GM18861 (cell line): Measurements from ENCODE around the gene SRPRB.

ENCODE experiments used
- ATAC-seq: cut with Tn5 transposase; IDR thresholded peaks from one replicate; pipeline ENCODE4 v1.9.1; 2021; ENCODE audit not compliant: unreplicated experiment

The SRPRB gene, protein sequence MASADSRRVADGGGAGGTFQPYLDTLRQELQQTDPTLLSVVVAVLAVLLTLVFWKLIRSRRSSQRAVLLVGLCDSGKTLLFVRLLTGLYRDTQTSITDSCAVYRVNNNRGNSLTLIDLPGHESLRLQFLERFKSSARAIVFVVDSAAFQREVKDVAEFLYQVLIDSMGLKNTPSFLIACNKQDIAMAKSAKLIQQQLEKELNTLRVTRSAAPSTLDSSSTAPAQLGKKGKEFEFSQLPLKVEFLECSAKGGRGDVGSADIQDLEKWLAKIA

DNA sequence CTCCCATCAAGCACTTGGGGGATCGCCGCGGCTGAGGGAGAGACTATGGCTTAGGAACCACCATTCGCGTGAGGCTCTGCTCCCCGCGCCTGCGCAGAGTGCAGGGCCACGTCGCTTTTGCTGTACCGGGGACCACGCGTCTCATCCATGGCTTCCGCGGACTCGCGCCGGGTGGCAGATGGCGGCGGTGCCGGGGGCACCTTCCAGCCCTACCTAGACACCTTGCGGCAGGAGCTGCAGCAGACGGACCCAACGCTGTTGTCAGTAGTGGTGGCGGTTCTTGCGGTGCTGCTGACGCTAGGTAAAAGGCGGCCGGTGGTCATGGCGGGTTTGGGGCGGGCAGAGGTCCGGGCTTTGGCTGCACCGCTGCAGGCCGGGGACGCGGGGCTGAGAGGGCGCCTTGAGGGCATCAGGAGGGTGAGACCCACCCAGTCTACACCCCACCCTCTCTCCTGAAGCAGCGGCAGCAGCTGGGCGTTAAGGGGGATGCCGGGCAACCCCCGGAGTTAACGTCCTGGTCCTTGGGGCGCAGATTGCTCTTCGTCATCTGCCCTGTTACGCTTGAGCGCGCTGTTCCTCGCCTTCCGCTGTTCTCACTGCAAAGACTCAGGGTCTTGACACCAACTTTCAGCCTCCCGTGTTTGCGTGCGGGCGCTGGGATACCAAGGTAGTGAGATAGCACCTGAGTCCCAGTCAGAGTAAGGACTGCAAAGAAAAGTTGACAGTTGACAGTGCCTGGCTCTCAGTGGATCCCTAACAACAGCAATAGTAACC, at the start of gene SRPRB:
SRPRB (plus strand) TSS at position 114 of the 774 bp plus-strand sequence; CDS start at position 148, 34 bp downstream.
- ATAC-seq = peak; percentile 98

DNA sequence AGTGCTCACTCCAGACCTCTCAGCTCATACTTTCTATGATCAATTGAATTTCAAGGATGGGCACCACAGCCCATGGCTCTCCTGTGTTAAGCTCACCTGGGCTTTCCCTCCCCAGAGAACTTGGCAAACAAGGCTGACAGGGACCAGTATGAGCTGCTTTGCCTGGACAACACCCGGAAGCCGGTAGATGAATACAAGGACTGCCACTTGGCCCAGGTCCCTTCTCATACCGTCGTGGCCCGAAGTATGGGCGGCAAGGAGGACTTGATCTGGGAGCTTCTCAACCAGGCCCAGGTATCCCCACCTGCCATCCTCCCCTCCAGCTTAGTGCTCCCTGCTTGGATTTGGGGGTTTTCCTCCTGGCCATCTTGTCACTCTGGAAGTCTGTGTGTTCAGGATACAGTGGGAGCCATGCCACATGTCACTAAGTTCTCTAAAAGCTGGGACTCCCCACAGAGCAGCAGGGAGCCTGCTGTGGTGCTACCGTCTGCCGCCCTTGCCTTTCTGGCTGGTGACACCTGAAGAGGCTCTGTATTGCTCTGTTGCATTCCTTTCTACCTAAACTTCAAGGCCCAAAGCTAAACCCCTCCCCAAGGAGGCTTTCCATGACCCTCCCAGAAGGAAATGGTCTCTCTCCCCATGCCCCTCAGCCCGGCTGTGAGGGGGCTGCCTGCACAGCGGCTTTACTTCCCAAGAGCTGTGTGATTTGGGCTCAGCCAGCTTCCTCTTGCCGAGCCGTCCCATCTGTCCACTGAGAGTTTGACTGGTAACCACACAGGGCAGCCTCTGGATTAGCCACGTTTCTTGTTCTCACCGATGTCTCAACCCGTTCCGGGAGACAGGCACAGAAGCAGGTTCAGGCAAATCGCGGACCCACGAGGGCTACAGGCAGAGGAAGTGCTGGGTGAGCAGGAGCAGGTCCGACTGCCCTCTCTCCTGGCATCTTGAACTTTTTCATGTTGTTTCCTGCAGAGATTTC, 48.6 kb upstream of the SRPRB start:
- ATAC-seq = no peak

DNA sequence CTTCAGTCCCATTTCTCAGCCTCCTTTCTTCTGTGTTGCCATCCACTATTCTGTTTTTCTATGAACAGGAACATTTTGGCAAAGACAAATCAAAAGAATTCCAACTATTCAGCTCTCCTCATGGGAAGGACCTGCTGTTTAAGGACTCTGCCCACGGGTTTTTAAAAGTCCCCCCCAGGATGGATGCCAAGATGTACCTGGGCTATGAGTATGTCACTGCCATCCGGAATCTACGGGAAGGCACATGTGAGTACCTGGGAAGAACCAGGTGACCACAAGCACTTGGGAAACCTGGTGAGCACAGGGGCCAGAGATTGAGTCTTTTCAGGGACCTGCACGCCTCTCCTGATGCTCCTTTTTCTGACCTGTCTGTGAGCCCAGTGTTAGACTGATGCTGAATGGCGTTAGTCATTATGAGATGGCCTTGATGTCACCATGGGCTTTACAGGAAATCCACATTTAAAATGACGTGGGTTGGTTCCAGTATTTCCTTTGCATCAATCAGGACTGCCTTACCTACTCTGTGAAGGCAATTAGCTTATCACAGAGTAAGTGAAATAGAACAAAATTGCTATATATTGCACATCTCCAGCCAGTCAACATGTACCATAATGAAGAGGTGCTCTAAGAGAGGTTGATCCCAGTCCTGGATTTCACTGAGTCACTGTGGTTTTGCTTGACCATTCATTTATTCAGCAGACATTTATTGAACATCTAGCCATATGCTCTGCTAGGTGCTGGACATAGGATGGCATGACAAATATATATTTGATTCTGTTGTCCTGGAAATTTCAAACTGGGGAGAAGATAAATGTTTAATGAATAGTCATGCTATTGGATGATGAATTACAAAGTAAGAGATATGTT, 47.7 kb upstream of the SRPRB start:
- ATAC-seq = no peak

GRCh38 chr3:133758568-133758928, 47.1 kb upstream of the SRPRB start:
- ATAC-seq = no peak

DNA sequence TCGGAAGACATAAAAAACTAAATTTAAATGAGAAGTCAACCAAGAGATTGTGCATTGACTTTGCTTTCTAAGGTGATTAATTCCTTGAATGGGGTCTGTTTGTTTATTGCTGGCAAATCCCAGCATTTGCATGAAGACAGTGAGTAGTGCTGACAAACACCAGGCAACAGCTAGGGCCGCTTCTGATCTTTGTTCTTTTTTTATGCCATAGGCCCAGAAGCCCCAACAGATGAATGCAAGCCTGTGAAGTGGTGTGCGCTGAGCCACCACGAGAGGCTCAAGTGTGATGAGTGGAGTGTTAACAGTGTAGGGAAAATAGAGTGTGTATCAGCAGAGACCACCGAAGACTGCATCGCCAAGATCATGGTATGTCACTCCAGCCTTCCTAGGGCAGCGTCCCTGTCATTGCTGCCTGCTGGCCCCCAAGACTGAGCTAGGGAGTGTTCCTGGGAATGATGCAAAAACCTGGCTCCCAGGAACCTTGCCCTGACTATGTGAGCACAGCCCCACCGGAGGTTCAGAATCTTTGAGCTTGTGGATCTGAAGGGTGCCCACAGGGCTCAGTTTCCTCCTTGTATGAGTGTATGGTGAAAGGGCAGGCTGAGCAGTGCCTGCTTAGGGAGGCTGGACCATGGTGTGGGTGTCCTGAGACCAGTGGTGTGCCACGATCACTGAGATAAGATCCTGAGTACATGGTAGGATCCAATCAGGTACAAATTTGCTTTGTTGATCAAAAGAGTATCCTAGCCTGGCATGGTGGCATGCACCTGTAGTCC, 46.5 kb upstream of the SRPRB start:
- ATAC-seq = no peak

DNA sequence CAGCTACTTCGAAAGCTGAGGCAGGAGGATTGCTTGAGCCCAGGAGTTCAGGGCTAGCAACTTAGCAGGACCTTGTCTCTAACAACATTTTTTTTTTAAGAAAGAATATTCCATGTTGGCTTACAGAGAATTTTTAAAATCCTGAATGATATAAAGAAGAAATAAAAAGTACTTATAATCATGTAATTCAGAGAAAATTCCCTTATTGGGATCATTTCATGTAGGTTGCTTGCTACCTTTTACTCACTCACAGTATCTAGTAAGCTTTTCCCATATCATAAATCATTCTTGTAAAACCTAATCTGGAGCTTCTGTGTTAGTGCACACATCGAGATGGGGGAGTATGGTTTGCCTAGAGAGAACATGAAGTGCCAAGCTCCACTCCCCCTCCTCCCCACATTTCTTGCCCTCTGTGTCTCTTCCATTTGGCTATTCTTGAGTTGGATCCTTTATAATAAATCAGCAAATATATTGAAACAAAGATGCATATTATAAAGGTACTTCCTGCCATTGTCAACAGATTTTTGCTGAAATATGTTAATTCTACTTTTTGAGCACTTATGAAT, 45.8 kb upstream of the SRPRB start:
- ATAC-seq = no peak

GRCh38 chr3:133760916-133761315, 44.7 kb upstream of the SRPRB start:
- ATAC-seq = no peak

GRCh38 chr3:133761605-133762484, 43.8 kb upstream of the SRPRB start:
- no peak for ATAC-seq

- no peak for ATAC-seq
Measured at GRCh38 chr3:133762539-133762938, 43.1 kb upstream of the SRPRB start.

- ATAC-seq = no peak
Measured at GRCh38 chr3:133763797-133764683, 41.6 kb upstream of the SRPRB start.

- no peak for ATAC-seq
Measured at GRCh38 chr3:133765256-133765655, 40.4 kb upstream of the SRPRB start.

DNA sequence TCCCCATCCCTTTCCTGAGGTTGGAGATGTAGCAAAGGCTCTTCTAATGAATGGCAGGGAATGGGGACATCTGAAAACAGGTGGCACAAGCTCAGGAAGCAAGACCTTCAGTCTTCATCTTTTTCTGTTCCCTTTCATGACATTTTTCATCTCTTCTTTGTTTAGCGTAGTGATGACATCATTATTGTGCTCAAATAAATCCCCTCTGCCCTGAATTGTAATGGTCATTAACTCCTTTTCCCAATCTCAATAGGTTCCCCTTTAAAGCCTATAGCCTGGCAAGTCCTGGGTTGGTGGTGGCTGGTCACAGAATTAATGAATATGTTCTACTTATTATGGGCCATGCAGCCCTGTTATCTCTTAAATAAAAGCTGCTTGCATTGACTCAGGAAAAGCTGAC, 38.0 kb upstream of the SRPRB start:
- ATAC-seq = no peak

DNA sequence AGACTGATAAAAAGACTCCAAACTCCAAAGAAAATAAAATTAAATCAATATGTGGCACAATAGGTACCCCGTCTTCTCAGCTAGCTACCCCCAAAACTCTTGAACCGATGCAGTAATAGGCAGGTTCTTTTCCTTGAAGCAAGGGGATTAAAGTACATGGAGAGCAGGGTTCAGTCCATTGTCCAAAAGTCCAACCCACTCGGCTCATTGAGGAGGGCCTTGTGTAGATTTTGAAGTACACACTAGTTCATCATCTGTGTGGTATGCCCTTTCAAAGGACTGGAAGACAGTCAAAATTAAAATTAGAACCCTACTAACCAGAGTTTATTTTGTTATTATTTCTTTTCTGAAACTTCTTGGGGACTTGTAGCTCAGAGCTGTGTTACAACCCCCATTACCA, 36.1 kb upstream of the SRPRB start:
- no peak for ATAC-seq

GRCh38 chr3:133773732-133774131, 31.9 kb upstream of the SRPRB start:
- ATAC-seq = no peak

GRCh38 chr3:133775309-133775708, 30.3 kb upstream of the SRPRB start:
- ATAC-seq = no peak

- no peak for ATAC-seq
Measured at GRCh38 chr3:133775835-133776234, 29.8 kb upstream of the SRPRB start.

- no peak for ATAC-seq
Measured at GRCh38 chr3:133776794-133777438, 28.7 kb upstream of the SRPRB start.
